Chondrocyte (in vitro differentiated cells): ENCODE measurements around the gene FAM168A. TPM values are rescaled to one million over a fixed set of nuclear protein-coding genes. Genes with fewer than 3 reads are reported as not detected.

Source experiments
- DNase-seq: peaks from one replicate; pipeline ENCODE4 v3.0.0; 2021; ENCODE audit warnings: mixed read lengths, low spot score
- H3K27ac Mint-ChIP-seq: one replicate; pipeline ENCODE4 v1.8.0; 2021; ENCODE audit warnings: mild to moderate bottlenecking, moderate library complexity, mixed read lengths; ENCODE audit not compliant: unreplicated experiment
- H3K27me3 Mint-ChIP-seq: 2 replicates; pipeline ENCODE4 v1.8.0; 2021; ENCODE audit warnings: low read depth, mixed read lengths
- H3K36me3 Mint-ChIP-seq: 2 replicates; pipeline ENCODE4 v1.8.0; 2021; ENCODE audit warnings: low read depth, mixed read lengths
- H3K4me1 Mint-ChIP-seq: 2 replicates; pipeline ENCODE4 v1.8.0; 2021; ENCODE audit warnings: low read depth, mild to moderate bottlenecking, mixed read lengths
- H3K4me3 Mint-ChIP-seq: one replicate; pipeline ENCODE4 v1.8.0; 2021; ENCODE audit warnings: mild to moderate bottlenecking, moderate library complexity, mixed read lengths; ENCODE audit not compliant: unreplicated experiment
- H3K9me3 Mint-ChIP-seq: 2 replicates; pipeline ENCODE4 v1.8.0; 2021; ENCODE audit warnings: low read depth, mixed read lengths
- total RNA-seq: library from RNA; stranded (reverse); gene quantifications from 3 replicates; pipeline ENCODE4 v1.2.1, GENCODE V29; 2021
- TF ChIP-seq, protein P1 (sequence below): fragments of 200-600 bp; sonication (generic); IDR thresholded peaks from 2 replicates; pipeline ENCODE4 v1.5.0; 2021; ENCODE audit warnings: antibody characterized with exemption, mild to moderate bottlenecking, moderate library complexity

The FAM168A gene
- total RNA-seq, 1 donor from 2014 or later: 53.7 TPM

DNA sequence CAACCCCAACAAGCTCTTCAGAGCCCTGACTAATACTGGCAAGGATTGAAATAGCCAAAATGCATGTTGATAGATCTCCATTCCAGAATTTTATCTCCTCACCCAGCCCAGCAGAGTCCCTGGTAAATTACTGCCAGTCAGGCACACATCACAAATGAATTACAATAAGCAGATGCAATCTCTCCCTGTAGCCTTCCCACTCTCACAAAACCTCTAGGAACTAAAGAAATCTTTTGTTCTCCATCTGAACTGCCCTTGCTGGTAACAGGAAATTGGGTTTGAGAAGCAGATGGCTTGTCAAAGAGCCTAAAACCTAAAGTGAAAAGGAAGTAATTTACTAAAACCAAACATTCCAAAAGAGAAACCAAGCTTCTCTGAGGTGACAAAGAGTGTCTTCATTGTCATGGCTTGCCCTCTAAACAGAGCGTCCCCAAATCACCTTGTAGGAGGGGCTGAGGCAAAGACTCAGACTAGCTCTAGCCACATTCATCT lies 59.5 kb downstream of the FAM168A start:
- Mint-ChIP-seq H3K36me3 (no peaks in the 10 kb centered on the region), H3K4me1 (peaks cover 7% of the 10 kb centered on the region), H3K27ac (no peak overlapping the region), H3K4me3 (no peak overlapping the region), H3K27me3 (no peaks in the 10 kb centered on the region), H3K9me3 (no peaks in the 10 kb centered on the region)
- TF ChIP-seq, protein P1, sequence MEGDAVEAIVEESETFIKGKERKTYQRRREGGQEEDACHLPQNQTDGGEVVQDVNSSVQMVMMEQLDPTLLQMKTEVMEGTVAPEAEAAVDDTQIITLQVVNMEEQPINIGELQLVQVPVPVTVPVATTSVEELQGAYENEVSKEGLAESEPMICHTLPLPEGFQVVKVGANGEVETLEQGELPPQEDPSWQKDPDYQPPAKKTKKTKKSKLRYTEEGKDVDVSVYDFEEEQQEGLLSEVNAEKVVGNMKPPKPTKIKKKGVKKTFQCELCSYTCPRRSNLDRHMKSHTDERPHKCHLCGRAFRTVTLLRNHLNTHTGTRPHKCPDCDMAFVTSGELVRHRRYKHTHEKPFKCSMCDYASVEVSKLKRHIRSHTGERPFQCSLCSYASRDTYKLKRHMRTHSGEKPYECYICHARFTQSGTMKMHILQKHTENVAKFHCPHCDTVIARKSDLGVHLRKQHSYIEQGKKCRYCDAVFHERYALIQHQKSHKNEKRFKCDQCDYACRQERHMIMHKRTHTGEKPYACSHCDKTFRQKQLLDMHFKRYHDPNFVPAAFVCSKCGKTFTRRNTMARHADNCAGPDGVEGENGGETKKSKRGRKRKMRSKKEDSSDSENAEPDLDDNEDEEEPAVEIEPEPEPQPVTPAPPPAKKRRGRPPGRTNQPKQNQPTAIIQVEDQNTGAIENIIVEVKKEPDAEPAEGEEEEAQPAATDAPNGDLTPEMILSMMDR: no peak
- no peak for DNase-seq

GRCh38 chr11:73537969-73538368 lies 59.9 kb downstream of the FAM168A start:
- Mint-ChIP-seq H3K4me3 (no peak overlapping the region), H3K36me3 (no peaks in the 10 kb centered on the region), H3K27ac (no peak overlapping the region), H3K9me3 (no peaks in the 10 kb centered on the region), H3K27me3 (no peaks in the 10 kb centered on the region), H3K4me1 (peaks cover 7% of the 10 kb centered on the region)
- TF ChIP-seq, protein P1: no peak
- DNase-seq: no peak

- H3K27me3 Mint-ChIP-seq: no peaks in the 10 kb centered on the region
- no peaks in the 10 kb centered on the region for H3K9me3 Mint-ChIP-seq
- TF ChIP-seq, protein P1: no peak
- peaks cover 9% of the 10 kb centered on the region for H3K4me1 Mint-ChIP-seq
- H3K36me3 Mint-ChIP-seq: no peaks in the 10 kb centered on the region
- DNase-seq: no peak
- H3K27ac Mint-ChIP-seq: no peak overlapping the region
- H3K4me3 Mint-ChIP-seq: no peak overlapping the region
Measured at GRCh38 chr11:73536961-73537360, 61.0 kb downstream of the FAM168A start.

DNA sequence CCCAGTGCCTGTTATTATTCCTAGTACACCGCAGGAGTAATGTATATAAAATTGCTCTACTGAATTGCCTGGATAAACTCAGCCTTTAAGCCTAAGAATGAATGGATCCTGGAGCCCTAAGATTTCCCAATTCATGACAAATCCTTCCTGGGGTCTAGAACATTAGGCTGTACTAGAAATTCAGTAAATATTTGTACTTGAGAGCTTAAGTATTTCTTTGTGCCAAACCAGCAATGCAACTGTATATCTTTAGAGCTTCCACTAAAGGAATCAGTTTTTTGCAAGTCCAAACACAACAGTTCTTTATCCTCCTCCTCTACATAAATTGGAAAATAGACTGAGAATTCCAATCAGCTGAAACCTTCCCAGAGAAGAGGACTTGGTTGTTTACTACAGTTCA lies 65.6 kb downstream of the FAM168A start:
- H3K4me3 Mint-ChIP-seq: no peak overlapping the region
- H3K27ac Mint-ChIP-seq: no peak overlapping the region
- no peaks in the 10 kb centered on the region for H3K27me3 Mint-ChIP-seq
- TF ChIP-seq, protein P1: no peak
- DNase-seq: no peak
- H3K4me1 Mint-ChIP-seq: peaks cover 14% of the 10 kb centered on the region
- no peaks in the 10 kb centered on the region for H3K9me3 Mint-ChIP-seq
- no peaks in the 10 kb centered on the region for H3K36me3 Mint-ChIP-seq

GRCh38 chr11:73531386-73531785 lies 66.5 kb downstream of the FAM168A start:
- Mint-ChIP-seq H3K27ac (no peak overlapping the region), H3K36me3 (no peaks in the 10 kb centered on the region), H3K4me1 (peaks cover 23% of the 10 kb centered on the region), H3K9me3 (no peaks in the 10 kb centered on the region), H3K27me3 (no peaks in the 10 kb centered on the region), H3K4me3 (no peak overlapping the region)
- DNase-seq: no peak
- TF ChIP-seq, protein P1: no peak
